IMR-90 (cell line): Measurements from ENCODE around the gene AKAP17A. TPM values are rescaled to one million over a fixed set of nuclear protein-coding genes. Genes with fewer than 3 reads are reported as not detected.

ENCODE experiments used
- ATAC-seq: fragments of 200-7000 bp; cut with Tn5 transposase; 2 replicates; pipeline ENCODE4 v1.9.1; 2020; ENCODE audit warnings: low read depth, mild to moderate bottlenecking, moderate library complexity
- BruUV-seq: library from RNA; stranded (reverse); fragments of 400-500 nt; replicated peaks from 2 replicates; lab custom pipeline; 2021; lab: Mats Ljungman, UMichigan
- CTCF ChIA-PET: fragments of 300-600 bp; formaldehyde crosslinking; extraction: SDS; loops from one replicate; lab custom pipeline; 2021; ENCODE audit warnings: antibody characterized with exemption; lab: Yijun Ruan, JAX
- POLR2A ChIA-PET: fragments of 300-600 bp; sonication (Branson Sonifier 250); formaldehyde crosslinking; loops from one replicate; lab custom pipeline; 2022; ENCODE audit warnings: antibody characterized with exemption; ENCODE audit not compliant: unreplicated experiment; lab: Charles Lee
- DNase-seq: peaks from one replicate; pipeline ENCODE4 v3.0.0; 2013
- H2AFZ ChIP-seq: replicated peaks from 2 replicates; pipeline ENCODE3; 2013; ENCODE audit warnings: low read length, mild to moderate bottlenecking; ENCODE audit not compliant: poor library complexity
- H2AK5ac ChIP-seq: 2 replicates; pipeline ENCODE4 v1.6.1; 2013; ENCODE audit warnings: low read depth, low read length, inconsistent platforms
- H2AK9ac ChIP-seq: replicated peaks from 2 replicates; pipeline ENCODE3; 2013; ENCODE audit warnings: mild to moderate bottlenecking, low read depth, low read length, moderate library complexity; ENCODE audit not compliant: poor library complexity
- H2BK120ac ChIP-seq: 2 replicates; pipeline ENCODE4 v1.6.1; 2013; ENCODE audit warnings: low read depth, low read length, inconsistent platforms
- H2BK15ac ChIP-seq: 3 replicates; pipeline ENCODE4 v1.6.1; 2013; ENCODE audit warnings: low read depth, low read length, inconsistent platforms
- H2BK20ac ChIP-seq: 2 replicates; pipeline ENCODE4 v1.6.1; 2013; ENCODE audit warnings: low read depth, mild to moderate bottlenecking, inconsistent platforms, low read length, moderate library complexity
- H2BK5ac ChIP-seq: 2 replicates; pipeline ENCODE4 v1.6.1; 2013; ENCODE audit warnings: mild to moderate bottlenecking, low read depth, low read length, inconsistent platforms; ENCODE audit not compliant: poor library complexity, severe bottlenecking
- H3K14ac ChIP-seq: replicated peaks from 2 replicates; pipeline ENCODE4 v1.6.1; 2013; ENCODE audit warnings: low read depth, low read length, inconsistent platforms
- H3K18ac ChIP-seq: 2 replicates; pipeline ENCODE4 v1.6.1; 2013; ENCODE audit warnings: low read depth, low read length, control low read depth
- H3K23ac ChIP-seq: 2 replicates; pipeline ENCODE4 v1.6.1; 2013; ENCODE audit warnings: low read depth, low read length, inconsistent platforms
- H3K27ac ChIP-seq: 2 replicates; pipeline ENCODE4 v1.5.1; 2013; ENCODE audit warnings: mild to moderate bottlenecking, control low read depth, low read length; ENCODE audit not compliant: insufficient read depth
- H3K27me3 ChIP-seq: 2 replicates; pipeline ENCODE4 v1.6.1; 2013; ENCODE audit warnings: low read length; ENCODE audit not compliant: control insufficient read depth, insufficient read depth
- H3K36me3 ChIP-seq: 2 replicates; pipeline ENCODE4 v1.6.1; 2013; ENCODE audit warnings: low read length, mixed read lengths; ENCODE audit not compliant: control insufficient read depth, insufficient read depth
- H3K4ac ChIP-seq: 2 replicates; pipeline ENCODE4 v1.6.1; 2013; ENCODE audit warnings: low read depth, low read length, inconsistent platforms
- H3K4me1 ChIP-seq: 2 replicates; pipeline ENCODE4 v1.6.1; 2013; ENCODE audit warnings: low read length, mixed read lengths; ENCODE audit not compliant: control insufficient read depth, insufficient read depth
- H3K4me2 ChIP-seq: 2 replicates; pipeline ENCODE4 v1.6.1; 2013; ENCODE audit warnings: low read depth, mild to moderate bottlenecking, control low read depth, low read length, moderate library complexity
- H3K4me3 ChIP-seq: 2 replicates; pipeline ENCODE4 v1.5.1; 2013; ENCODE audit warnings: low read depth, mild to moderate bottlenecking, control low read depth, low read length, moderate library complexity; ENCODE audit not compliant: insufficient read depth
- H3K56ac ChIP-seq: 2 replicates; pipeline ENCODE4 v1.6.1; 2013; ENCODE audit warnings: low read length, inconsistent platforms; ENCODE audit not compliant: insufficient read depth; ENCODE audit errors: extremely low read depth
- H3K79me1 ChIP-seq, 2 experiments: 2 replicates each; pipeline ENCODE4 v1.6.1; 2013; ENCODE audit warnings: low read length in 2 of 2, inconsistent platforms in 1 of 2, low read depth in 1 of 2
- H3K9ac ChIP-seq: 2 replicates; pipeline ENCODE4 v1.6.1; 2013; ENCODE audit warnings: low read depth, low read length, control low read depth
- H3K9me1 ChIP-seq: 2 replicates; pipeline ENCODE4 v1.6.1; 2013; ENCODE audit warnings: low read length, inconsistent platforms; ENCODE audit not compliant: insufficient read depth
- H3K9me3 ChIP-seq: 2 replicates; pipeline ENCODE4 v1.6.1; 2013; ENCODE audit warnings: low read length; ENCODE audit not compliant: control insufficient read depth, insufficient read depth
- H4K20me1 ChIP-seq: 2 replicates; pipeline ENCODE4 v1.6.1; 2013; ENCODE audit warnings: low read length, inconsistent platforms; ENCODE audit not compliant: insufficient read depth
- H4K5ac ChIP-seq: 2 replicates; pipeline ENCODE4 v1.6.1; 2013; ENCODE audit warnings: mild to moderate bottlenecking, low read depth, low read length, control low read depth
- H4K8ac ChIP-seq, 2 experiments: 2 replicates each; pipeline ENCODE4 v1.6.1; 2013; ENCODE audit warnings: low read depth in 2 of 2, low read length in 2 of 2, control low read depth in 1 of 2, inconsistent platforms in 1 of 2
- H4K91ac ChIP-seq: 2 replicates; pipeline ENCODE4 v1.6.1; 2013; ENCODE audit warnings: low read depth, low read length, inconsistent platforms; ENCODE audit not compliant: insufficient read depth
- BHLHE40 ChIP-seq: fragments of 150-350 bp; IDR thresholded peaks from 2 replicates; pipeline ENCODE4 v1.6.1; 2016; ENCODE audit warnings: mild to moderate bottlenecking, low read depth, low read length
- POLR2A ChIP-seq: IDR thresholded peaks from 2 replicates; pipeline ENCODE4 v1.6.1; 2012; ENCODE audit warnings: mild to moderate bottlenecking, low read depth, low read length
- SMC3 ChIP-seq: fragments of 150-350 bp; IDR thresholded peaks from 2 replicates; pipeline ENCODE4 v1.6.1; 2016; ENCODE audit warnings: low read depth, mild to moderate bottlenecking, antibody characterized with exemption, low read length, moderate library complexity
- WGBS, 2 experiments: methylation state at CpG; one replicate each; pipeline versions ENCODE4 v1.1.5 to v1.1.7; 2013; ENCODE audit warnings: missing lambda C conversion rate in 2 of 2; ENCODE audit not compliant: insufficient read length in 1 of 2; ENCODE audit errors: extremely low coverage in 2 of 2; 5-methylcytosine and 5-hydroxymethylcytosine counted together
- dilution Hi-C: fragments of 300-500 bp; cut with HindIII; formaldehyde crosslinking; loops from one replicate; pipeline ENCODE4 v1.14.3; 2018; ENCODE audit warnings: low sequenced_read_pairs; ENCODE audit not compliant: unreplicated experiment
- in situ Hi-C: fragments of 300-500 bp; cut with MboI; formaldehyde crosslinking; loops from 3 replicates; pipeline ENCODE4 v1.14.3; 2019; ENCODE audit warnings: low sequenced_read_pairs, inconsistent platforms, mixed read lengths
- intact Hi-C: fragments of 100-400 bp; cut with micrococcal nuclease; formaldehyde crosslinking; loops from 2 replicates; pipeline ENCODE4 v1.10.0; 2022
- polyA plus RNA-seq, 3 experiments: library from polyadenylated mRNA; depleted of rRNA; stranded (reverse); fragments of >200 nt; gene quantifications; 2 replicates each; pipeline ENCODE4 v1.2.3, GENCODE V29; 2012; ENCODE audit warnings: low replicate concordance in 1 of 3
- total RNA-seq: library from RNA; depleted of rRNA; stranded (reverse); fragments of >200 nt; gene quantifications from 2 replicates; pipeline ENCODE4 v1.2.3, GENCODE V29; 2012

Gene AKAP17A
- total and polyA plus RNA-seq, 2 of the 4 experiments (the other 2 are of a cell fraction): 9.0 to 23.7 TPM

DNA sequence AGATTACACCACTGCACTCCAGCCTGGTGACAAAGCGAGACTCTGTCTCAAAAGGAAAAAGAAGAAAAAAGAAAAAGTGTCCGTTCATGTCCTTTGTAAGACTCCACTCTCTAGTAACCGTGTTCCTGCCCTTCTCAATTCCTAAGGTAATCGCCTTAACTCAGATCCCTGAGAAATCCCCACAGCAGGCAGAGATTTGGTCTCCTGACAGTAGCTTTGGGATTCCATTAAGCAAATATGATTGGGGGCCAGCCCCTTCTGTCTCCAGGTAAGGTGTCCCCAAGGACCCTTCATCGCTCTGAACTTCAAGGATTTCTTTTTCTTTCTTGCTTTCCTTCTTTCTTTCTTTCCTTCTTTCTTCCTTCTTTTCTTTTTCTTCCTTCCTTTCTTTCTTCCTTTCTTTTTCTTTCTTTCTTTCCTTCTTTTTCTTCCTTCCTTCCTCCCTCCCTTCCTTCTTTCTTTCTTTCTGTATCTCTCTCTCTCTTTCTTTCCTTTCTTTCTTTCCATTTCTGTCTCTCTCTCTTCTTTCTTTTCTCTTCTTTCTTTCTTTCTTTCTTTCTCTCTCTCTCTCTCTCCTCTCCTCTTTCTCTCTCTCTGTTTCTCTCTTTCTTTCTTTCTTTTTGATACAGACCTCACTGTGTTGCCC, 21.4 kb downstream of the AKAP17A start:
- Histone ChIP-seq H3K9me1 (no peaks in the 10 kb centered on the region), H3K18ac (no peak overlapping the region), H3K9ac (no peak overlapping the region), H4K20me1 (no peaks in the 10 kb centered on the region), H3K56ac (no peak overlapping the region), H3K23ac (no peak overlapping the region), H4K91ac (no peak overlapping the region), H3K9me3 (no peaks in the 10 kb centered on the region), H4K8ac (no peak overlapping the region), H2AFZ (no peak overlapping the region), H2BK120ac (no peak overlapping the region), H3K27me3 (no peaks in the 10 kb centered on the region), H3K36me3 (no peaks in the 10 kb centered on the region), H3K4ac (no peak overlapping the region), H3K4me1 (no peaks in the 10 kb centered on the region), H3K79me1 (no peaks in the 10 kb centered on the region), H2BK5ac (no peak overlapping the region), H3K4me2 (no peak overlapping the region), H2BK15ac (no peak overlapping the region), H2AK9ac (no peak overlapping the region), H2BK20ac (no peak overlapping the region), H3K27ac (no peak overlapping the region), H4K5ac (no peak overlapping the region), H3K14ac (no peak overlapping the region), H2AK5ac (no peak overlapping the region), H3K4me3 (no peak overlapping the region)
- BruUV-seq: no TSS peak
- POLR2A ChIA-PET: no interaction called here
- DNase-seq (no peak), ATAC-seq (no peak)
- in situ Hi-C loops: no loop called here
- no peak for TF ChIP-seq POLR2A
- no peak for TF ChIP-seq SMC3
- TF ChIP-seq BHLHE40: no peak
- intact Hi-C loops: no loop called here
- no CpG with 5 or more reads among the region's 5 CpGs for WGBS, 2 experiments
- dilution Hi-C loops: no loop called here
- CTCF ChIA-PET: no interaction called here
